GM21390 (cell line): Measurements from ENCODE around the gene TIAM2.
"Not testable (repeated sequence)": the region's sequence is repeated elsewhere in the genome, so short reads cannot be mapped to it uniquely, and the experiment has no call there.

ENCODE experiments used
- ATAC-seq: cut with Tn5 transposase; IDR thresholded peaks from one replicate; pipeline ENCODE4 v1.9.1; 2021; ENCODE audit not compliant: unreplicated experiment

Gene TIAM2

DNA sequence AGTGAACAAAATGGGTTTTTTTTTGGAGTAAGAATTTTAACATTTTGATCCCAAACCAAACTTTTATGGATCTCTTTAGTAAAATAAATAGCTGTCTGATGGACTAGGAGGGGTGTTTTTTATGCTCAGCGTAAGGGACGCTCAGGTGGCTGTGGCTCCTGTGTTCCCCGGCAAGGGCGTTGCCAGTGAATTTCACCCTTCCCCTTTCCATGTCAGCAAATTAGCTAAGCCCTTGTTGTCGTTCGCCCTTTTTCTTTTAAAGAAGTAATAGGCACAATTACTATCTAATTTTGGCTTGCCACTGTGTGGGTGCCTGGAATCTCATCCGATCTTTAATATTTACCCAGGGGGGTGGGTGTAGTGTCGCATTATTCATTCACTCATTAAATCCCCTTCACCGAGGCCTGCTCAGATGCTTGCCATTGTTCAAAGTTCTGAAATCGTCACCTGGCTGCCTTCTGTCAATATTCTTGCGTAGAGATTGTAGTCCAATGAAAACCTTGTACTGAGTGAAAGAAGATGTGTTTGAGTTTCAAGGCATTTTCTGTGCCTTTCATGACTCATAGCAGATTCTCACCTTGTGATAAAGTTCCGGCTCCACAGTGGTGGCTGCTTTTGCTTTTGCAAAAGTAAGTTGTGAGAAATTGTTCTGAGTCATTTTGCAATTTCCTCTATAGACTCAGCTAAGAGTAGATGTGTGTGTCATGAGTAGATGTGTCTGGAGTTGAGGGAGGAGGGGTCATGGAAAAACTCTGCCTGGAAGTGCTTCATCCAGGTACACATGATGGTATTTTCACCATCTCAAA, 228.7 kb downstream of the TIAM2 start:
- ATAC-seq: peak; percentile 99

- ATAC-seq: no peak
Measured at GRCh38 chr6:155224618-155225017, 229.5 kb downstream of the TIAM2 start.

- no peak for ATAC-seq
Measured at GRCh38 chr6:155227046-155227445, 231.9 kb downstream of the TIAM2 start.

- no peak for ATAC-seq
Measured at GRCh38 chr6:155228546-155229166, 233.5 kb downstream of the TIAM2 start.

- ATAC-seq: not testable (repeated sequence)
Measured at GRCh38 chr6:155230975-155231374, 235.9 kb downstream of the TIAM2 start.

DNA sequence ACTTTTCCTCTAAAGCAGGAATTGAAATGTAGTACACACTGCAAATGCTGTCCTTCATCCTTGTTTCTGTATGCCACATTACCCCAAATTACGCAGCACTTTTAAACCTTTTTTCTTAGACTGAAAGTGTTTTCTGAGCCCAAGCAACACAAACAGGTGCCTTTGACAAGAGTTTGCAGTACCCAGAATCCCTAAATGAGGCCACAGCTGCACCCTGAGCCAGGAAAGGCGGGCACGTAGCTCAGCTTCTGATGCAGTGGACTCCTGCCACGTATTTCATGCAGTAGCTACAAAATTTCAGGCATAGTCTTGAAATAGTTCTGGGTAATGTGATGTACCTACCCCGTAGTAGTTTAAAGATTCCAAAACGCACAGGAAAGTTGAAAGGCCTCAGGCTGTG, 237.7 kb downstream of the TIAM2 start:
- no peak for ATAC-seq

- ATAC-seq: no peak
Measured at GRCh38 chr6:155234167-155234566, 239.1 kb downstream of the TIAM2 start.

DNA sequence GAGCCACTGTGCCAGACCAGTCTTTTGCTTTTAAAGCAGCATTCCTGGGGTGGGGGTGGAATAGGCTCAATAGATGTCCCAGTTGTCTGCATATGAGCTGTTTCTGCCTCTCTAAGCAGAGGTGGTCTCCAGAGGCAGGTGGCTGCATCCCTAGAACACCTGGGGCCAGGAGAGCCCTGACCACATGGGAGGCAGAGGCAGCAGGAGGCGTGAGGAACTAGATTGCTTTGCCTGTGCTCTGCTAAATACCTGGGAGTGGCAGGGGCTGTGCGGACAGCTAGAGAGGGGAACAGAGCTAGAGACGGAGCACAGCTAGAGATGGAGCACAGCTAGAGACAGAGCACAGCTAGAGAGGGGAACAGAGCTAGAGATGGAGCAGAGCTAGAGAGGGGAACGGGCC, 239.6 kb downstream of the TIAM2 start:
- no peak for ATAC-seq

GRCh38 chr6:155235087-155235486, 240.0 kb downstream of the TIAM2 start:
- no peak for ATAC-seq

DNA sequence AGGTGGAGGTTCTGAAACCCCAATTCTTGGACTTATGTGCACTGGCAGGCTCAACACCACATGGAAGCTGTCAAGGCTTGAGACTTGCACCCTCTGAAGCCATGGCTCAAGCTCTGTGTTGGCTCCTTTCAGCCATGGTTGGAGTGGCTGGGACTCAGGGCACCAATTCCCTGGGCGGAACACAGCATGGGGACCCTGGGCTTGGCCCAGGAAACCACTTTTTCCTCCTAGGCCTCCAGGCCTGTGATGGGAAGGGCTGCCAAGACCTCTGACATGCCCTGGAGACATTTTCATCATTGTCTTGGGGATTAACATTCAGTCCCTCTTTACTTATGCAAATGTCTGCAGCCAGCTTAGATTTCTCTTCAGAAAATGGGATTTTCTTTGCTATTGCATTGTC, 242.5 kb downstream of the TIAM2 start:
- no peak for ATAC-seq

DNA sequence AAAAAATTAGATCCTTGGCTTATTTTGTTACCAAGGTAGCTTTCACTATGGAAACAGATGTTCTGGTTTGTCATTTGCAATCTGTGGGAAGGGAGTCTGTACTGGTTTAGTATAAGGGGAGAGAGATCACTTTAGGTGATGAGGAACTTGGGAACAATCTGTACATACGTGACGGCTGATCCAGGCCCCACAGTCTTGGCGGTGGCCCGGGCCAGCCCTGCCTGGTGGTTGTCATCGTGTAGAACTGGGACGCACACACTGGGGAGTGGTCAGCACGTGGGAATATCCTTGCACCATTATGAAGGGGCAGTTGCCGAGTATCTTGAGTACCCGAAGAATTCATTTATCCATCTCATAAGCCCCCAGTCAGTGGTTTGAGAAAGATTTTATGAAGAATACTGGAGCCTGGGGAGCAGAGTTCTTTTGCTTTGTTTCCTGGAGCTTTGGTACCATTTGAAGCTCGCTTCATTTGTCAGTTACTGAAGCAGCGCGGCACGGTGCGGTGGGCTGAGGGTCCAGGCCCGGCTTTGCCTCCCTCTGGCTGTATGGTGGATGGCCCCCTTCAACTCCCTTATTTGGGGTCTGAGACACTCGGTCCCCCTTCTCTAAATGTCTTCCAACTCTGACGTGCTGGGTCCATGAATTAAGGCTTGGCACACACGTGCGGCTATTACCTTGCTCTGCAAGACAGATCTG, 245.9 kb downstream of the TIAM2 start:
- ATAC-seq: no peak

DNA sequence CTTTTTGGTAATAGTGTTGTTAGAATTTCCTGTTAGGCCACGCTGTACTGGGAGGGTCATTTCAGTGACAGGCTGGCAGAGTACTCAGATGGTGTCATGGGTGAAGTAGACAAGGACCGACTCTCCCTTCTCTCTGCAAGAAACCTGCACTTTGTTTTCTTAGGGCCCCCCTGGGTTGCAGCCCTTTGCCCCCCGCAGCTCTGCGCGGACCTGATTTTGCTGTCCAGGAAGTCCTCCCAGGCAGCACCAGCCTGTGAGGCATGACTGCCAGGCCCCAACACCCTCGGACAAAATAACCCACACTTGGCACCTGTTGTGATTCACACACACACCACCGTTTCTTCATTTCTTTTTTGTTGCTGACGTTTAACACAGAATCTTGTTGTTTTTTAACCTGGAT, 246.9 kb downstream of the TIAM2 start:
- ATAC-seq: no peak

DNA sequence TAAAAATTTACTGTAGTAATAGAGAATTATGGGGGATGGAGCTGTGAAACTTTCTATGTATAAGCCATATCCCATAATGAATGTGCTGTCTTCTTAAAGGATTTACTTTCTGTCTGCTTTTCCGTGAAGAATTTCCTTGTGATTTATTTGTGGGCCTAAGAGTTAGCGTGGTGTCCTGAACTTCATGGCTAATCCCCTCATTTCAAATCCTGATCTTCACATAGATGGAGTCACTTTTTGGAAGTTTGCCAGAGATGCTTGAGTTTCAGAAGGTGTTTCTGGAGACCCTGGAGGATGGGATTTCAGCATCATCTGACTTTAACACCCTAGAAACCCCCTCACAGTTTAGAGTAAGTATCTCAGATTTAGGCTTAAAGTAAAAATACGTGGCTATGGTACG, 249.3 kb downstream of the TIAM2 start:
- ATAC-seq: no peak

DNA sequence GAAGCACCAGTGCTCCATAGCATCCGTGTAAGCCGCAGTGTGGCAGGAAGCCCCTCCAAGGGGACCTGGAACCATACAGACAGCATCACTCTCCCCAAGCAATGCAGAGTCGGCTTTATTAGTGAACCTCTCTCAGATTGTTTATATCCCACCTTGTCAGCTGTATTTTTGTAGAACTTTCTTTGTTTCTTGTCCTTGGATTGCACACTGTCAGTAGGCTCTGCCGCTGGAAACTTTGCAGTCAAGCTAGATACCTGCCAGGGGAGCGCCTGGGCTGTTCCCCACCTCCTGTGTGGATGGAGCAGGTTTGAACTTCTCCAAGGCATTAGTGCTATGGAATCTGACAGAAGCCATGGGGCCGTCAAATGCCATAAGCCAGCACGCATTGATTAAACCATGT, 250.1 kb downstream of the TIAM2 start:
- no peak for ATAC-seq

DNA sequence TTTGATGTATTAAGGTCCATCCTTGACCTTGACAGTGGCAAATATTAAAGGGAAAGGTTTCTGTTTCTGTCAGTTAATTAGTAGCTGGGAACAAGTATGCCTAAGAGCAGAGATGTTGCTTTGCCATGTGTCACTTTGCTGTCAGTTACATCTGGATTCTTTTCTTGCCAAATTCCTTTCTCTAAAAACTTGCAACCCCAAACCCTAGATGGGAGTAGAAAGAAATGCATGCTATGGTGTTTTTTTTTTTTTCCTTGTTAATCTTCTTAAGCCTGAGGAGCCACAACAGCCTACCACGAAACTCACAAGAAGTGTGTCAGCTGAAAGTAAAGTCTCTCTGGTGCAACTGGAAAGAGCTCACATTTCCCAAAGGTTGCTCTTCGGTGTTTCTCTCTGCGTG, 250.7 kb downstream of the TIAM2 start:
- no peak for ATAC-seq

- no peak for ATAC-seq
Measured at GRCh38 chr6:155246825-155247224, 251.7 kb downstream of the TIAM2 start.

DNA sequence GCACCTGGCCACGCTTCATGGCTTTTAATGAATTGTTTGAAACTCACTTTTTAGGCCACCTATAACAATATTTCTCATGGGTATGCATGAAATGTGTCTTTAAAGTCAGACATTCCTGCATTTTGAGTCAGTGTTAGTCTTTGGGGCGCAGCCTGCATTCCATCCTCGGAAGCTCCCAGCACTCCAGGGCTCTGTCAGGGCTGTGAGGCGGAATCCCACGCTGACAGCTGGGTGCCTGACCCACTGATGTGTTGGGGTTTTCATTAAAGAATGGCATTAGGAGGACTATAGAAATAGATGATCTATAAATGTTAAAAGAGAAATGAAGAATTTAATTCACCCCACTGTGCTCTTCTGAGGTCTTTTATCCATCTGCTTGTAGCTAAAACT, 252.5 kb downstream of the TIAM2 start:
- no peak for ATAC-seq

GRCh38 chr6:155248008-155249001, 253.2 kb downstream of the TIAM2 start:
- ATAC-seq: no peak

DNA sequence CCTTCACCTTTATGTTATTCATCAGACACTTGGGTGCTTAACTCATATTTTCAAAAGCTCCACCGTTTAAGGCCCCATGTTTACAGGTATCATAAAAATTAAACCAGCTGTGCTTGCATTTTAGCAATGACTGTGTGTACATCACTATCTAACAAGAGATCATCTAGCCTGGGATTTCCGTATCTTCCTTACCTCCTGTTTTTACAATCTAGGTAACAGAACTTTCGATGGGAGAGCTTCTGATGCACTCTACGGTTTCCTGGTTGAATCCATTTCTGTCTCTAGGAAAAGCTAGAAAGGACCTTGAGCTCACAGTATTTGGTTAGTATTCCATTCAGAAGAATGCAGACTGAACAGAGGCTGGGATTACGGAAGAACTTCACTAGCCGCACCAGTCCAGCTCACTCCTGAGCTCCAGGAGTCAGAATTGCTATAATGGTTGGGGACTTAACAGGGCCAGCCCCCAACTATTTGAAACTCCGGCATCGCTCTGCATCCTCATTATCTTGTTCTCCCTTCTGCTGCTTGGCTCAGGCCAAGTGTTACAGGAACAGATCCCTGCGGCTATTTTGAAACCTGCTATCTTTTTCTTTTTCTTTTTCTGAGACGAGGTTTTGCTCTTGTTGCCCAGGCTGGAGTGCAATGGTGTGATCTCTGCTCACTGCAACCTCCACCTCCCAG, 255.7 kb downstream of the TIAM2 start:
- no peak for ATAC-seq

- ATAC-seq: no peak
Measured at GRCh38 chr6:155252581-155252980, 257.5 kb downstream of the TIAM2 start.
